AG04450 (cell line): ENCODE measurements around the gene MRRF. TPM values are rescaled to one million over a fixed set of nuclear protein-coding genes. Genes with fewer than 3 reads are reported as not detected.

ENCODE experiments used
- CTCF ChIA-PET: fragments of 300-600, 350-600 bp; formaldehyde crosslinking; extraction: SDS; loops from one replicate; lab custom pipeline; 2022; ENCODE audit warnings: antibody characterized with exemption, inconsistent platforms; lab: Charles Lee
- POLR2A ChIA-PET: fragments of 350-600 bp; formaldehyde crosslinking; extraction: SDS; loops from one replicate; lab custom pipeline; 2021; ENCODE audit warnings: antibody characterized with exemption, inconsistent platforms; lab: Yijun Ruan, JAX
- DNase-seq: peaks from one replicate; pipeline ENCODE4 v3.0.0-alpha.2; 2011; ENCODE audit warnings: low read depth, low spot score
- H3K27ac ChIP-seq: one replicate; pipeline ENCODE4 v1.5.1; 2012; ENCODE audit warnings: low read depth, low read length, control low read depth
- H3K27me3 ChIP-seq: one replicate; pipeline ENCODE4 v1.6.0; 2012; ENCODE audit warnings: low read length; ENCODE audit not compliant: control insufficient read depth, insufficient read depth
- H3K4me3 ChIP-seq: 2 replicates; pipeline ENCODE4 v1.5.1; 2011; ENCODE audit warnings: mild to moderate bottlenecking, low read depth, low read length, control low read depth
- H3K9me3 ChIP-seq: 2 replicates; pipeline ENCODE4 v1.5.1; 2012; ENCODE audit warnings: low read length; ENCODE audit not compliant: control insufficient read depth, insufficient read depth
- polyA plus RNA-seq: library from polyadenylated mRNA; depleted of rRNA; stranded (reverse); fragments of >200 nt; gene quantifications from 2 replicates; pipeline ENCODE4 v1.2.3, GENCODE V29; 2011
- TF ChIP-seq, protein P1 (sequence below): IDR thresholded peaks from 2 replicates; pipeline ENCODE4 v1.5.1; 2011; ENCODE audit warnings: low read depth, low read length, control low read depth, inconsistent platforms

The MRRF gene
- polyA plus RNA-seq, 1 experiment: 50.1 TPM

DNA sequence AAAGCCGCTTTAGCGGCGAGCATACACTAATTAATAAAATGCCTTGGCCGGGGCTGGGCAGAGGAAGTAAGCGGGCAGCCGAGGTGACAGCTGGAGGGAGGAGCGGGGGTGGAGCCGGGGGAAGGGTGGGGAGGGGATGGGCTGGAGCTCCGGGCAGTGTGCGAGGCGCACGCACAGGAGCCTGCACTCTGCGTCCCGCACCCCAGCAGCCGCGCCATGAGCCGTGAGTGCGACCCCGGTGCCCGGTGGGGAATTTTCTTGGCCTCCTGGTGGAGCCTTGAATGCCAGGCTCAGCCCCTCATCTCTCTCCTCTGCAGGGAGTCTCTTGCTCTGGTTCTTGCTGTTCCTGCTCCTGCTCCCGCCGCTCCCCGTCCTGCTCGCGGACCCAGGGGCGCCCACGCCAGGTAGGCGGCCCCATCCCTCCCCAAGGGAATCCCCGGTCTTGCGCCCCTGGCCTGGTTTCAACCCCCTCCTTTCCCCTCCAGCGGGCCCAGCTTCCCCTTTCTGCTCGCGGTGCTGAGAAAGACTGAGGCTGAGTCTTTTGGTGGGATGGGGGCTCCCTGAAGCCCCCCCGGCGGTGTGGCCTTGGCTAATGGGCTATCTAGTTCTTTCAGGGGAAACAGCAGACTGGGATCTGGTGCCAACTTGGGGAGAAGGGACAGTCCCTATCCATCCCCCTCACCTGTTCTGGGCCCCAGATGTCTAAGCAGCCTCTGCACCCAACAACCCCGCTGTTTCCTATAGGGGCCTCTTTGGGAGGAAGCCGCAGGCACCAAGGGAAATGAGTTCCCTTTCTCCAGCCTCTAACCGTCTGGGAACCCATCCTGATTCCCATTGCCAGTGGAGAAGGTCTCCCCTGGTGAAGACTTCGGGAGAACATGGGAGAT, 106.4 kb downstream of the MRRF start, which contains the start of gene PTGS1:
Gene PTGS1, plus strand, starts transcription at position 156 of the 887 bp plus-strand sequence. Its CDS starts 61 bp downstream, at position 217.
- peaks cover 10% of the 10 kb centered on the region for H3K9me3 ChIP-seq
- peak within 1 kb of the TSS; percentile 72 for H3K4me3 ChIP-seq
- DNase-seq: no peak
- CTCF ChIA-PET: interaction anchor here (0.6 to 1.1 kb wide), 2 partner anchors 15 to 82 kb away, joined by 3 read pairs; no protein-coding TSS in a partner anchor
- no peaks in the 10 kb centered on the region for H3K27me3 ChIP-seq
- POLR2A ChIA-PET: interaction anchor here (0.9 to 1.4 kb wide), 4 partner anchors 12 to 74 kb away, joined by 3 to 4 read pairs (median 4); no protein-coding TSS in a partner anchor
- no peak within 1 kb of the TSS for H3K27ac ChIP-seq
- TF ChIP-seq, protein P1, sequence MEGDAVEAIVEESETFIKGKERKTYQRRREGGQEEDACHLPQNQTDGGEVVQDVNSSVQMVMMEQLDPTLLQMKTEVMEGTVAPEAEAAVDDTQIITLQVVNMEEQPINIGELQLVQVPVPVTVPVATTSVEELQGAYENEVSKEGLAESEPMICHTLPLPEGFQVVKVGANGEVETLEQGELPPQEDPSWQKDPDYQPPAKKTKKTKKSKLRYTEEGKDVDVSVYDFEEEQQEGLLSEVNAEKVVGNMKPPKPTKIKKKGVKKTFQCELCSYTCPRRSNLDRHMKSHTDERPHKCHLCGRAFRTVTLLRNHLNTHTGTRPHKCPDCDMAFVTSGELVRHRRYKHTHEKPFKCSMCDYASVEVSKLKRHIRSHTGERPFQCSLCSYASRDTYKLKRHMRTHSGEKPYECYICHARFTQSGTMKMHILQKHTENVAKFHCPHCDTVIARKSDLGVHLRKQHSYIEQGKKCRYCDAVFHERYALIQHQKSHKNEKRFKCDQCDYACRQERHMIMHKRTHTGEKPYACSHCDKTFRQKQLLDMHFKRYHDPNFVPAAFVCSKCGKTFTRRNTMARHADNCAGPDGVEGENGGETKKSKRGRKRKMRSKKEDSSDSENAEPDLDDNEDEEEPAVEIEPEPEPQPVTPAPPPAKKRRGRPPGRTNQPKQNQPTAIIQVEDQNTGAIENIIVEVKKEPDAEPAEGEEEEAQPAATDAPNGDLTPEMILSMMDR: no peak

DNA sequence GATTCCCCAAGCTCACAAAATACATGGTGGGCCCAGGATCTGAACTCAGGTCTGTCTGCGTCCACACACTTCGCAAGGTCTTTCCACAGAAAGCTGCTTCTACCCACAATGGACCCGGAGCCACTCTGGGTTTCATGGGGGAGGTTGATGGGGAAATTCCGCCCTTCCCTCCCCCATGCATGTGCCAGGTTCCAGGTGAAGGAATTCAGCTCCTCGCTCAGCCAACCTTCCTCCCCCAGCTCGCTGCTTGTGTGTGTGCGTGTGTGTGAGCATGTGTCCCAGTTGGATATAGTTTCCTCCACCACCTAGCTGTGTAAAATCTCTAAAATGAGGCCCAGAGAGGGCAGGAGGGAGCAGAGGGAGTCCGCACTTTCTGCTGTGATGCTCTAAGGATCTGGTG, 107.2 kb downstream of the MRRF start:
- Histone ChIP-seq H3K27me3 (no peaks in the 10 kb centered on the region), H3K27ac (no peak overlapping the region), H3K9me3 (peaks cover 10% of the 10 kb centered on the region), H3K4me3 (peak overlapping the region; percentile 72)
- no peak for DNase-seq
- ChIA-PET POLR2A (interaction anchor here (1.4 kb wide), 1 partner anchor 11 kb away, joined by 4 read pairs; no protein-coding TSS in a partner anchor), CTCF (interaction anchor here (0.6 kb wide), 1 partner anchor 81 kb away, joined by 3 read pairs; no protein-coding TSS in a partner anchor)
- TF ChIP-seq, protein P1: no peak

DNA sequence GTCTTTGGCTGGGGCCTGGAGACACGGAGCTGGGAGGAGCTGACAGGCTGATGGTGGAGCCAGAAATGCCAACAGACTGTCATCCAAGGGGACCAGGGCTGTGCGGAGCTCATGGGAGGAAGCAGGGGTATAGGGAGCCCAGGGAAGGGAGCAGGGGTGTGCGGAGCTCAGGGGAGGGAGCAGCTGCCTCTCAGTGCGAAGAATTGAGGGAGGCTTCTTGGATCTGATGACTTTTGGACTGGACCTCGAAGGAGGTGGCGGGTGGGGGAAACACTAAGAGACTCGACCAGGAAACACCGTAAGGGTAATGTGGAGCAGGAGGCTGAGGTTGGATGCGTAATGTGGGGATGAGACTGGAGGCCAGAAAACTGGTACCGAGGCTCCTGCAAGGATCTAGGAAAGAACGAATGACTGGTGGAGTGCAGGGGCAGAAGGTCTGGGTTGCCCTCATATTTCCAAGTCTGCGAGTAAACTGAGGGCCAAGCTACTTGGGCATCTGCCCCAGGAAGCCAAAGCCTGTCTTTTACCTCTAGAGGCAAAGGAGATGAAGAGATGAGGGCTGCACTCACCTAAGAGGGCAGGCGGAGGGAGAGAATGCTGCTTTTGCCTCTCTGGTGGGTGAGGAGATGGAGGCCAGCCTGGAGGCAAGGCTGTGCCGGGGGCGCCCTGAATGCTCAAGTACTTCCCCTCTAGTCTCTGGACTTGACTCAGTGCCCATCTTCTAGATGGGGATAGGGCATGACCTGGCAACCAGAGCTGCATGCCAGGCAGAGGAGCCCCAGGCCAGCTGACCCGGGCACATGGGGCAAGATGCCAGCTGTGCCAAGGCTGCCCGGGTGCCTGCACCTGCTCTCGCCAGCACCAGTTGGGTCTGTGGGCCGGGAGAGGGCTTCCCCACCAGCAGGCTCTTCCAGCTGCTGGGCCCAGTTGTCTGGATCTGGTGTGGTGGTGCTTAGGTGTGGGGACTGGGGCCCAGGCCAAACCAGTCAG, 108.5 kb downstream of the MRRF start:
- Histone ChIP-seq H3K27me3 (no peaks in the 10 kb centered on the region), H3K4me3 (peak overlapping the region; percentile 41), H3K9me3 (peaks cover 10% of the 10 kb centered on the region), H3K27ac (no peak overlapping the region)
- TF ChIP-seq, protein P1: no peak
- ChIA-PET POLR2A (no interaction called here), CTCF (interaction anchor here (1.4 kb wide), 1 partner anchor 16 kb away, joined by 4 read pairs; no protein-coding TSS in a partner anchor)
- DNase-seq: no peak

DNA sequence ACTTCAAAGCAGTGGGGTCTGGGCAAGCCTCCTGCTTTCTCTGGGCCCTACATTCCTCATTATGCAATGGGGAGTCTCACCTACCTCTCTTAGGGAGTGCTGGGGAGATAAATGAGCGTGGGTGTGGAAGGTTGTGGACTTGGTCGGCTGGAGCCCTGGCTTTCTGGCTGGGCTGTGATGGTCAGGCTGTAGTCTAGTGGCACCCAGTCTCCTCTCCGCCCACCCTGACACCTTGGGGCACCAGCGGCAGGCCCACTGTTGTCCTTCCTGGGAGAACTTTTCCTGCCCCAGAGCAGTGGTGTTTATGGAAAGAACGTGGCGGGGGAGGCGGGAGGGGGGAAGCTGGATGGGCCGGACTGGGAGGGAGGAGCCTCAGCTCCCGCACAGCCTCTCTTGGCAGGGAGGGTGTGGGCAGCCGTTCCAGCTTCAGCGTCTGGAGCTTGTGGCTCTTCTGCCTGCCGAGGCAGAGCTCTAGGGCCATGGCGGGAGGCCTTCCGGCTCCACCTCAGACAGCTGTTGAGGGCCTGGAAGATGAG, 110.3 kb downstream of the MRRF start:
- TF ChIP-seq, protein P1: no peak
- CTCF ChIA-PET: interaction anchor here (0.6 to 0.9 kb wide), 2 partner anchors 9 to 268 kb away, joined by 3 to 4 read pairs; no protein-coding TSS in a partner anchor
- POLR2A ChIA-PET: interaction anchor here (0.8 to 2.0 kb wide), 5 partner anchors 9 to 765 kb away, joined by 3 to 13 read pairs (median 4); no protein-coding TSS in a partner anchor
- Histone ChIP-seq H3K4me3 (peak overlapping the region; percentile 41), H3K9me3 (no peaks in the 10 kb centered on the region; the same call in none of the 2 replicates), H3K27ac (peak overlapping the region; percentile 73), H3K27me3 (no peaks in the 10 kb centered on the region)
- DNase-seq: no peak
